Mesendoderm (in vitro differentiated cells): ENCODE results near the gene MAST4.

Experiments used
- DNase-seq: peaks from one replicate; pipeline ENCODE4 v3.0.0; 2013
- H2AK5ac ChIP-seq: 2 replicates; pipeline ENCODE4 v1.6.1; 2013; ENCODE audit warnings: low read length, inconsistent platforms
- H2BK120ac ChIP-seq: 2 replicates; pipeline ENCODE4 v1.6.1; 2013; ENCODE audit warnings: low read depth, mild to moderate bottlenecking, low read length, moderate library complexity, mixed read lengths
- H2BK15ac ChIP-seq: replicated peaks from 2 replicates; pipeline ENCODE4 v1.6.1; 2013; ENCODE audit warnings: low read depth, mild to moderate bottlenecking, moderate library complexity
- H2BK5ac ChIP-seq: 2 replicates; pipeline ENCODE4 v1.6.1; 2013; ENCODE audit warnings: low read length, inconsistent platforms
- H3K18ac ChIP-seq: 2 replicates; pipeline ENCODE4 v1.6.1; 2013; ENCODE audit warnings: mild to moderate bottlenecking, low read length, mixed read lengths
- H3K23ac ChIP-seq: one replicate; pipeline ENCODE4 v1.6.1; 2013; ENCODE audit warnings: low read length
- H3K27ac ChIP-seq: 2 replicates; pipeline ENCODE4 v1.5.1; 2013; ENCODE audit warnings: low read depth, mild to moderate bottlenecking, inconsistent platforms, low read length, moderate library complexity
- H3K27me3 ChIP-seq: 2 replicates; pipeline ENCODE4 v1.6.1; 2013; ENCODE audit warnings: low read length, control low read depth, mild to moderate bottlenecking, inconsistent platforms; ENCODE audit not compliant: insufficient read depth, poor library complexity
- H3K36me3 ChIP-seq: 2 replicates; pipeline ENCODE4 v1.6.1; 2013; ENCODE audit warnings: low read length, inconsistent platforms; ENCODE audit not compliant: control insufficient read depth, insufficient read depth
- H3K4ac ChIP-seq: one replicate; pipeline ENCODE4 v1.6.1; 2013; ENCODE audit warnings: low read depth, mild to moderate bottlenecking, low read length, moderate library complexity
- H3K4me1 ChIP-seq: 2 replicates; pipeline ENCODE4 v1.6.1; 2013; ENCODE audit warnings: low read depth, low read length, inconsistent platforms; ENCODE audit not compliant: control insufficient read depth
- H3K4me2 ChIP-seq: 2 replicates; pipeline ENCODE4 v1.6.1; 2013; ENCODE audit warnings: low read length
- H3K4me3 ChIP-seq: 2 replicates; pipeline ENCODE4 v1.5.1; 2013; ENCODE audit warnings: mild to moderate bottlenecking, low read length
- H3K56ac ChIP-seq: one replicate; pipeline ENCODE4 v1.6.1; 2013; ENCODE audit warnings: low read length
- H3K79me1 ChIP-seq: 2 replicates; pipeline ENCODE4 v1.6.1; 2013; ENCODE audit warnings: low read length, inconsistent platforms
- H3K79me2 ChIP-seq: 2 replicates; pipeline ENCODE4 v1.6.1; 2013; ENCODE audit warnings: mild to moderate bottlenecking, low read length; ENCODE audit not compliant: control insufficient read depth, insufficient read depth
- H3K9ac ChIP-seq: 2 replicates; pipeline ENCODE4 v1.6.1; 2013; ENCODE audit warnings: low read length, inconsistent platforms
- H4K5ac ChIP-seq: one replicate; pipeline ENCODE4 v1.6.1; 2013; ENCODE audit warnings: low read length
- H4K8ac ChIP-seq: one replicate; pipeline ENCODE4 v1.6.1; 2013; ENCODE audit warnings: low read depth, mild to moderate bottlenecking, control low read depth, low read length, moderate library complexity
- WGBS: extraction: QIAGEN DNeasy Blood & Tissue Kit; methylation state at CpG from one replicate; pipeline ENCODE4 v1.1.7; 2013; ENCODE audit warnings: low lambda C conversion rate, missing lambda C conversion rate; ENCODE audit not compliant: insufficient coverage; ENCODE audit errors: extremely low coverage; 5-methylcytosine and 5-hydroxymethylcytosine counted together

The MAST4 gene

GRCh38 chr5:66875315-66875714, 279.1 kb downstream of the MAST4 start:
- Histone ChIP-seq H3K18ac (no peak overlapping the region), H2BK120ac (no peak overlapping the region), H3K27ac (no peak overlapping the region), H3K56ac (no peak overlapping the region), H3K4me3 (no peak overlapping the region), H3K79me1 (no peaks in the 10 kb centered on the region), H2BK15ac (no peak overlapping the region), H3K36me3 (no peaks in the 10 kb centered on the region), H4K8ac (no peak overlapping the region), H3K23ac (no peak overlapping the region), H3K9ac (no peak overlapping the region), H3K4me2 (no peak overlapping the region), H3K27me3 (no peaks in the 10 kb centered on the region), H3K4me1 (no peaks in the 10 kb centered on the region), H3K4ac (no peak overlapping the region), H2AK5ac (no peak overlapping the region), H3K79me2 (no peaks in the 10 kb centered on the region), H4K5ac (no peak overlapping the region), H2BK5ac (no peak overlapping the region)
- no peak for DNase-seq

- no peaks in the 10 kb centered on the region for H3K79me2 ChIP-seq
- no peak overlapping the region for H4K5ac ChIP-seq
- H2BK15ac ChIP-seq = no peak overlapping the region
- no peak overlapping the region for H3K4me3 ChIP-seq
- no peak overlapping the region for H3K9ac ChIP-seq
- no peak overlapping the region for H3K27ac ChIP-seq
- no peak overlapping the region for H2AK5ac ChIP-seq
- no peak for DNase-seq
- H3K4me1 ChIP-seq = no peaks in the 10 kb centered on the region
- H3K56ac ChIP-seq = no peak overlapping the region
- no peak overlapping the region for H2BK120ac ChIP-seq
- no peak overlapping the region for H3K18ac ChIP-seq
- H3K27me3 ChIP-seq = no peaks in the 10 kb centered on the region
- no peak overlapping the region for H3K23ac ChIP-seq
- WGBS = no CpG with 5 or more reads among the region's 6 CpGs
- no peak overlapping the region for H3K4me2 ChIP-seq
- H3K79me1 ChIP-seq = no peaks in the 10 kb centered on the region
- no peak overlapping the region for H2BK5ac ChIP-seq
- H4K8ac ChIP-seq = no peak overlapping the region
- no peak overlapping the region for H3K4ac ChIP-seq
- no peaks in the 10 kb centered on the region for H3K36me3 ChIP-seq
These were observed 280.1 kb downstream of the MAST4 start for GRCh38 chr5:66876266-66876807.

GRCh38 chr5:66877843-66878242, 281.6 kb downstream of the MAST4 start:
- Histone ChIP-seq H3K27me3 (no peaks in the 10 kb centered on the region), H3K27ac (no peak overlapping the region), H4K8ac (no peak overlapping the region), H3K4me1 (no peaks in the 10 kb centered on the region), H3K4me2 (no peak overlapping the region), H3K4ac (no peak overlapping the region), H2BK15ac (no peak overlapping the region), H2BK120ac (no peak overlapping the region), H3K56ac (no peak overlapping the region), H3K23ac (no peak overlapping the region), H2BK5ac (no peak overlapping the region), H3K4me3 (no peak overlapping the region), H3K36me3 (no peaks in the 10 kb centered on the region), H3K79me2 (no peaks in the 10 kb centered on the region), H3K18ac (no peak overlapping the region), H3K79me1 (no peaks in the 10 kb centered on the region), H2AK5ac (no peak overlapping the region), H3K9ac (no peak overlapping the region), H4K5ac (no peak overlapping the region)
- no peak for DNase-seq
- no CpG with 5 or more reads among the region's 3 CpGs for WGBS

GRCh38 chr5:66880401-66880800, 284.2 kb downstream of the MAST4 start:
- H3K4me2 ChIP-seq = no peak overlapping the region
- no peak overlapping the region for H2BK120ac ChIP-seq
- H2BK5ac ChIP-seq = no peak overlapping the region
- H3K36me3 ChIP-seq = no peaks in the 10 kb centered on the region
- no peak overlapping the region for H3K23ac ChIP-seq
- H3K4me1 ChIP-seq = no peaks in the 10 kb centered on the region
- H3K4ac ChIP-seq = no peak overlapping the region
- no CpG with 5 or more reads among the region's 3 CpGs for WGBS
- no peak overlapping the region for H4K5ac ChIP-seq
- no peak overlapping the region for H2BK15ac ChIP-seq
- H3K4me3 ChIP-seq = no peak overlapping the region
- no peak overlapping the region for H3K56ac ChIP-seq
- no peak overlapping the region for H3K9ac ChIP-seq
- no peak overlapping the region for H3K18ac ChIP-seq
- no peaks in the 10 kb centered on the region for H3K79me1 ChIP-seq
- no peak overlapping the region for H2AK5ac ChIP-seq
- DNase-seq = no peak
- H3K79me2 ChIP-seq = no peaks in the 10 kb centered on the region
- H3K27me3 ChIP-seq = no peaks in the 10 kb centered on the region
- H4K8ac ChIP-seq = no peak overlapping the region
- no peak overlapping the region for H3K27ac ChIP-seq

GRCh38 chr5:66881480-66882161, 285.4 kb downstream of the MAST4 start:
- no peak overlapping the region for H3K9ac ChIP-seq
- no peak overlapping the region for H3K23ac ChIP-seq
- H3K18ac ChIP-seq = no peak overlapping the region
- H3K56ac ChIP-seq = no peak overlapping the region
- no peak overlapping the region for H4K8ac ChIP-seq
- H2BK5ac ChIP-seq = no peak overlapping the region
- no peak overlapping the region for H2BK120ac ChIP-seq
- no peak overlapping the region for H3K4ac ChIP-seq
- DNase-seq = no peak
- no peaks in the 10 kb centered on the region for H3K79me1 ChIP-seq
- no CpG with 5 or more reads among the region's 2 CpGs for WGBS
- no peaks in the 10 kb centered on the region for H3K4me1 ChIP-seq
- H3K79me2 ChIP-seq = no peaks in the 10 kb centered on the region
- H3K4me3 ChIP-seq = no peak overlapping the region
- H2BK15ac ChIP-seq = no peak overlapping the region
- H3K36me3 ChIP-seq = no peaks in the 10 kb centered on the region
- H2AK5ac ChIP-seq = no peak overlapping the region
- H4K5ac ChIP-seq = no peak overlapping the region
- no peak overlapping the region for H3K27ac ChIP-seq
- H3K27me3 ChIP-seq = no peaks in the 10 kb centered on the region
- no peak overlapping the region for H3K4me2 ChIP-seq
